HT-29 (cell line): ENCODE results near the gene CXCR1. TPM values are rescaled to one million over a fixed set of nuclear protein-coding genes. Genes with fewer than 3 reads are reported as not detected.
"Not testable (repeated sequence)": the region's sequence is repeated elsewhere in the genome, so short reads cannot be mapped to it uniquely, and the experiment has no call there.

Source experiments
- DNase-seq: peaks from one replicate; pipeline ENCODE4 v3.0.0-alpha.2; 2015; ENCODE audit warnings: low spot score
- total RNA-seq: library from RNA; depleted of rRNA; stranded (reverse); fragments of >200 nt; shearing (Covaris generic); gene quantifications from 2 replicates; pipeline ENCODE4 v1.2.3, GENCODE V29; 2014

CXCR1 gene
- total RNA-seq, 1 experiment from 2014 or later = not detected

- no peak for DNase-seq
These were observed 5.1 kb downstream of the CXCR1 start for GRCh38 chr2:218161644-218162043.

GRCh38 chr2:218155953-218156479 is 10.7 kb downstream of the CXCR1 start:
- DNase-seq = no peak

- DNase-seq = no peak
These were observed 14.0 kb downstream of the CXCR1 start for GRCh38 chr2:218152777-218153176.

- DNase-seq = no peak
These were observed 14.6 kb downstream of the CXCR1 start for GRCh38 chr2:218152172-218152571.

GRCh38 chr2:218149848-218150440 is 16.8 kb downstream of the CXCR1 start:
- no peak for DNase-seq

- DNase-seq = no peak
These were observed 17.7 kb downstream of the CXCR1 start for GRCh38 chr2:218149098-218149497.

- DNase-seq = no peak
These were observed 20.7 kb downstream of the CXCR1 start for GRCh38 chr2:218146056-218146455.

GRCh38 chr2:218145124-218145523 is 21.6 kb downstream of the CXCR1 start:
- no peak for DNase-seq

- DNase-seq = no peak
These were observed 28.7 kb downstream of the CXCR1 start for GRCh38 chr2:218138047-218138446.

- no peak for DNase-seq
These were observed 29.2 kb downstream of the CXCR1 start for GRCh38 chr2:218137514-218137913.

- DNase-seq = no peak
These were observed 35.9 kb downstream of the CXCR1 start for GRCh38 chr2:218130822-218131221.

GRCh38 chr2:218130377-218130776 is 36.4 kb downstream of the CXCR1 start:
- no peak for DNase-seq

GRCh38 chr2:218129458-218130135 is 37.2 kb downstream of the CXCR1 start:
- DNase-seq = no peak

- DNase-seq = no peak
These were observed 37.8 kb downstream of the CXCR1 start for GRCh38 chr2:218128781-218129457.

GRCh38 chr2:218127929-218128455 is 38.8 kb downstream of the CXCR1 start:
- no peak for DNase-seq

GRCh38 chr2:218125626-218126080 is 41.1 kb downstream of the CXCR1 start, which contains the start of gene CXCR2:
CXCR2 (plus strand) TSS chr2:218126028; CDS start chr2:218134802, 8,774 bp downstream.
- no peak for DNase-seq

- DNase-seq = no peak
These were observed 41.7 kb downstream of the CXCR1 start for GRCh38 chr2:218125095-218125494.

- no peak for DNase-seq
These were observed 42.8 kb downstream of the CXCR1 start for GRCh38 chr2:218123986-218124385.

- not testable (repeated sequence) for DNase-seq
These were observed 44.5 kb downstream of the CXCR1 start for GRCh38 chr2:218122286-218122685.

GRCh38 chr2:218121789-218122188 is 45.0 kb downstream of the CXCR1 start:
- not testable (repeated sequence) for DNase-seq
